ENCODE measurements around the gene TRIM38.
"Not testable (repeated sequence)": the region's sequence is repeated elsewhere in the genome, so short reads cannot be mapped to it uniquely, and the experiment has no call there.

DNA sequence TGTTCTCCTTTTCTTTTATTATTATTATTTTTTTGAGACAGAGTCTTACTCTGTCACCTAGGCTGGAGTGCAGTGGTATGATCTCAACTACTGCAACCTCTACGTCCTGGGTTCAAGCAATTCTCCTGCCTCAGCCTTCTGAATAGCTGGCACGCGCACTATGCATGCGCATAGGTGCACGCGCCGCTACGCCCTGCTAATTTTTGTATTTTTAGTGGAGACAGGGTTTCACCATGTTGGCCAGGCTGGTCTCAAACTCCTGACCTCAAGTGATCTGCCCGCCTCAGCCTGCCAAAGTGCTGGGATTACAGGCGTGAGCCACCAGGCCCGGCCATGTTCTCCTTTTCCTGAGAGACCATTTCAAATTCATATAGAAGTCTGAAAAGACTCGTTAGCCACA is 32.8 kb upstream of the TRIM38 start:
- TF ChIP-seq, protein P1, sequence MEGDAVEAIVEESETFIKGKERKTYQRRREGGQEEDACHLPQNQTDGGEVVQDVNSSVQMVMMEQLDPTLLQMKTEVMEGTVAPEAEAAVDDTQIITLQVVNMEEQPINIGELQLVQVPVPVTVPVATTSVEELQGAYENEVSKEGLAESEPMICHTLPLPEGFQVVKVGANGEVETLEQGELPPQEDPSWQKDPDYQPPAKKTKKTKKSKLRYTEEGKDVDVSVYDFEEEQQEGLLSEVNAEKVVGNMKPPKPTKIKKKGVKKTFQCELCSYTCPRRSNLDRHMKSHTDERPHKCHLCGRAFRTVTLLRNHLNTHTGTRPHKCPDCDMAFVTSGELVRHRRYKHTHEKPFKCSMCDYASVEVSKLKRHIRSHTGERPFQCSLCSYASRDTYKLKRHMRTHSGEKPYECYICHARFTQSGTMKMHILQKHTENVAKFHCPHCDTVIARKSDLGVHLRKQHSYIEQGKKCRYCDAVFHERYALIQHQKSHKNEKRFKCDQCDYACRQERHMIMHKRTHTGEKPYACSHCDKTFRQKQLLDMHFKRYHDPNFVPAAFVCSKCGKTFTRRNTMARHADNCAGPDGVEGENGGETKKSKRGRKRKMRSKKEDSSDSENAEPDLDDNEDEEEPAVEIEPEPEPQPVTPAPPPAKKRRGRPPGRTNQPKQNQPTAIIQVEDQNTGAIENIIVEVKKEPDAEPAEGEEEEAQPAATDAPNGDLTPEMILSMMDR (IDR thresholded peaks at IDR 0.05; ENCODE audit: insufficient read depth, low read length): not testable (repeated sequence)
- not testable (repeated sequence) for TF ChIP-seq SPI1 (IDR thresholded peaks at IDR 0.05; ENCODE audit: borderline replicate concordance, low read depth)
